Measurements from ENCODE around the gene PTPRD. TPM values are rescaled to one million over a fixed set of nuclear protein-coding genes. Genes with fewer than 3 reads are reported as not detected.

Gene PTPRD
- total RNA-seq, 3 donors from 2014 or later (not counting 1 experiment from before 2014, with no cell fraction given): 0.05 to 0.68 TPM; not detected in 1

DNA sequence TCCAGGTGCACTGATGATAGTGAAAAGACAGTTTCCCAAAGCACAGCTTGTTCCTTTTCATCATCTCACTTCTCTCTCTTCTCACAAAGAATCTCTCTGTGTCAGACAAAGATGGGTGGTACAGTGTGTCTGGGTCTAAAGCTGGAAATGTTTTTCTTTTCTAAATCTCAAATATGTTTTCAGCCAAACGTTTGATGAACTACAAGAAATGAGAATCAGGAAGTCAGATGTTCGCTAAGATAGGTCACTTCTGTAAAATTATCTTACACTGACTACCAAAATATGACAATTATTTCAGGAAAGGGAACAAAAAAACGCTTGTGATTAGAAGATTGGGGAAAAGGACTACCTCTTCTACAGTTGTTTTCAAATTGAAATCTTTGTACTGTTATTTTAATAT is 708.8 kb downstream of the PTPRD start:
- Mint-ChIP-seq H3K27ac (no peak overlapping the region), H3K4me3 (no peak overlapping the region), H3K9me3 (peaks cover 1 to 7% of the 10 kb centered on the region in 2 donors), H3K4me1 (no peaks in the 10 kb centered on the region), H3K36me3 (no peaks in the 10 kb centered on the region), H3K27me3 (ENCODE audit: low read depth in 2 of 2) (no peaks in the 10 kb centered on the region)
- no peaks in the 10 kb centered on the region for H3K4me1 ChIP-seq (ENCODE audit: control insufficient read depth, insufficient read depth, low read length)
- ATAC-seq: no peak
- no peak for DNase-seq
- H3K36me3 ChIP-seq (ENCODE audit: control insufficient read depth, insufficient read depth, low read length): no peaks in the 10 kb centered on the region
- no peak for TF ChIP-seq CTCF (IDR thresholded peaks at IDR 0.05)
- no peaks in the 10 kb centered on the region for H3K27me3 ChIP-seq (ENCODE audit: control insufficient read depth, insufficient read depth, low read length)
- H3K9me3 ChIP-seq (ENCODE audit: control insufficient read depth, insufficient read depth, low read length): no peaks in the 10 kb centered on the region
- no peak overlapping the region for H3K27ac ChIP-seq (ENCODE audit: low read length)
- intact Hi-C loops (cut with micrococcal nuclease): no loop called here
- no peak overlapping the region for H3K4me3 ChIP-seq (ENCODE audit: low read length)
- 20% methylated on average over 2 of the region's 3 CpGs for WGBS (ENCODE audit: insufficient coverage)

DNA sequence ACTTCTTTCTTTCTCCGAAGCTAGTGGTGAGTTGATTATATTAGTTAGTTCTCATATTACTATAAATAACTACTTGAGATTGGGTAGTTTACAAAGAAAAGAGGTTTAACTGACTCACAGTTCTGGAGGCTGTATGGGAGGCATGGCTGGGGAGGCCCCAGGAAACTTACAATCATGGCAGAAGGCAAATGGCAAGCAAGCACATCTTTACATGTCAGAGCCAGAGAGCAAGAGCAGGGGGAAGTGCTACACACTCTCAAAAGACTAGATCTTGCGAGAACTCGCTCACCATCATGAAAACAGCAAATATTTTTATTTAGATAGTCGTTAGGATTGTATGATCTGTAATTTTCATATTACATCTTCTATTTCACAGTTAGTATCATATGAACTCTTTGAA is 711.2 kb downstream of the PTPRD start:
- H3K4me3 Mint-ChIP-seq: no peak overlapping the region
- intact Hi-C loops (cut with micrococcal nuclease): no loop called here
- WGBS (ENCODE audit: insufficient coverage): no CpG with 5 or more reads among the region's 4 CpGs

GRCh38 chr9:9893837-9894236 is 719.0 kb downstream of the PTPRD start:
- 80% methylated on average over 1 of the region's 1 CpG for whole genome bisulfite sequencing (ENCODE audit: insufficient coverage)
- no peaks in the 10 kb centered on the region for H3K36me3 Mint-ChIP-seq
- DNase-seq (no peak), ATAC-seq (no peak)
- Histone ChIP-seq H3K27ac (ENCODE audit: low read length) (no peak overlapping the region), H3K27me3 (ENCODE audit: control insufficient read depth, insufficient read depth, low read length) (no peaks in the 10 kb centered on the region), H3K4me3 (ENCODE audit: low read length) (no peak overlapping the region), H3K36me3 (ENCODE audit: control insufficient read depth, insufficient read depth, low read length) (no peaks in the 10 kb centered on the region), H3K4me1 (ENCODE audit: control insufficient read depth, insufficient read depth, low read length) (no peaks in the 10 kb centered on the region), H3K9me3 (ENCODE audit: control insufficient read depth, insufficient read depth, low read length) (no peaks in the 10 kb centered on the region)
- no peak overlapping the region for H3K27ac Mint-ChIP-seq
- intact Hi-C loops (cut with micrococcal nuclease): no loop called here
- H3K9me3 Mint-ChIP-seq: peaks cover 2 to 4% of the 10 kb centered on the region in 2 donors
- H3K4me3 Mint-ChIP-seq: no peak overlapping the region
- no peaks in the 10 kb centered on the region for H3K4me1 Mint-ChIP-seq
- no peak for TF ChIP-seq CTCF (IDR thresholded peaks at IDR 0.05)
- H3K27me3 Mint-ChIP-seq (ENCODE audit: low read depth in 2 of 2): no peaks in the 10 kb centered on the region

More for the DNA sequence above, 711.2 kb downstream of the PTPRD start:
- Histone ChIP-seq H3K36me3 (ENCODE audit: control insufficient read depth, insufficient read depth, low read length) (no peaks in the 10 kb centered on the region), H3K4me3 (ENCODE audit: low read length) (no peak overlapping the region), H3K4me1 (ENCODE audit: control insufficient read depth, insufficient read depth, low read length) (no peaks in the 10 kb centered on the region), H3K27ac (ENCODE audit: low read length) (no peak overlapping the region), H3K9me3 (ENCODE audit: control insufficient read depth, insufficient read depth, low read length) (no peaks in the 10 kb centered on the region), H3K27me3 (ENCODE audit: control insufficient read depth, insufficient read depth, low read length) (no peaks in the 10 kb centered on the region)
- TF ChIP-seq CTCF (IDR thresholded peaks at IDR 0.05): no peak
- no peak for DNase-seq
- Mint-ChIP-seq H3K9me3 (peaks cover 2 to 8% of the 10 kb centered on the region in 2 donors), H3K27ac (no peak overlapping the region), H3K36me3 (no peaks in the 10 kb centered on the region), H3K27me3 (ENCODE audit: low read depth in 2 of 2) (no peaks in the 10 kb centered on the region), H3K4me1 (no peaks in the 10 kb centered on the region)
- ATAC-seq: no peak

DNA sequence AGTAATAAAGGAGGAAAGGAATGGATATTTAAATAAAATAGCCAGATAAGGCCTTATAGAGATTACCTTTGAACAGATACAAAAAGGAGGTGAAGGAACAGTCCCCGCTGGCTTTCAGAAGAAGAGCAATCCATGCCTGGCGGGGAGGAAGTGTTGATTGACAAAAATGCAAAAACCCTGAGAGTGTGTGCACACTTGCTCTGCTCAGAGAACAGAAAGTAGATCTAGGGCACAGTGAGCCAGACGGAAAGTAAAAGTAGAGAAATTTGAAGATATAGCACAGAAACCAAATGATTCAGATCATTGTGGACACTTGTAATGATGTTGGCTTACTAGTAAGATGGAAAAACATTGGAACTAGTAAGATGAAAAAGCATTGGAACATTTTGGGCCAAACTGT is 720.6 kb downstream of the PTPRD start:
- Mint-ChIP-seq H3K4me1 (no peaks in the 10 kb centered on the region), H3K36me3 (peaks cover 5% of the 10 kb centered on the region), H3K27me3 (ENCODE audit: low read depth in 2 of 2) (no peaks in the 10 kb centered on the region), H3K4me3 (no peak overlapping the region), H3K27ac (no peak overlapping the region), H3K9me3 (peaks cover 5 to 6% of the 10 kb centered on the region in 2 donors)
- no peaks in the 10 kb centered on the region for H3K27me3 ChIP-seq (ENCODE audit: control insufficient read depth, insufficient read depth, low read length)
- H3K9me3 ChIP-seq (ENCODE audit: control insufficient read depth, insufficient read depth, low read length): no peaks in the 10 kb centered on the region
- TF ChIP-seq CTCF (IDR thresholded peaks at IDR 0.05): no peak
- intact Hi-C loops (cut with micrococcal nuclease): no loop called here
- H3K4me1 ChIP-seq (ENCODE audit: control insufficient read depth, insufficient read depth, low read length): no peaks in the 10 kb centered on the region
- no peaks in the 10 kb centered on the region for H3K36me3 ChIP-seq (ENCODE audit: control insufficient read depth, insufficient read depth, low read length)
- H3K27ac ChIP-seq (ENCODE audit: low read length): no peak overlapping the region
- ATAC-seq: no peak
- WGBS (ENCODE audit: insufficient coverage): 86% methylated on average over 3 of the region's 3 CpGs
- DNase-seq: no peak
- no peak overlapping the region for H3K4me3 ChIP-seq (ENCODE audit: low read length)
